B cell (primary cell): ENCODE results near the gene STIMATE. TPM values are rescaled to one million over a fixed set of nuclear protein-coding genes. Genes with fewer than 3 reads are reported as not detected.
A peak's percentile ranks its signal among the peaks of the same experiment; 100 is the strongest.

ENCODE experiments used
- ATAC-seq: fragments of 200-7000 bp; cut with Tn5 transposase; one replicate; pipeline ENCODE4 v1.10.0; 2021; ENCODE audit warnings: low read depth, mild to moderate bottlenecking, moderate number of reproducible peaks, moderate library complexity
- CTCF ChIA-PET: fragments of 350-600 bp; sonication (Branson Sonifier 250); formaldehyde crosslinking; loops from one replicate; lab custom pipeline; 2021; ENCODE audit warnings: antibody characterized with exemption, inconsistent platforms; lab: Charles Lee
- POLR2A ChIA-PET: fragments of 350-600 bp; sonication (Branson Sonifier 250); formaldehyde crosslinking; loops from one replicate; lab custom pipeline; 2021; ENCODE audit warnings: antibody characterized with exemption; lab: Charles Lee
- DNase-seq: peaks from one replicate; pipeline ENCODE4 v3.0.0; 2013
- H2AFZ ChIP-seq: 2 replicates; pipeline ENCODE4 v1.6.1; 2012; ENCODE audit warnings: mild to moderate bottlenecking, low read depth, low read length; ENCODE audit not compliant: insufficient read depth, poor library complexity, severe bottlenecking
- H3K27ac ChIP-seq, 2 donors: 1 replicate in 1 of 2; 2 replicates in 1 of 2; pipeline ENCODE4 v1.5.1; 2012 to 2013; ENCODE audit warnings: low read length in 2 of 2, mild to moderate bottlenecking in 2 of 2, moderate library complexity in 1 of 2
- H3K27me3 ChIP-seq, 4 experiments: fragments of 200-600 bp in 1 of 4; sonication (generic) in 1 of 4; replicated peaks in 1 of 4; 1 replicate in 2 of 4; 2 replicates in 2 of 4; pipeline versions ENCODE4 v1.6.1 to v1.7.0; 2013 to 2016; ENCODE audit warnings: low read length in 3 of 4, mild to moderate bottlenecking in 2 of 4, mixed read lengths in 1 of 4, moderate library complexity in 1 of 4; ENCODE audit not compliant: insufficient read depth in 4 of 4, control insufficient read depth in 3 of 4; ENCODE audit errors: control extremely low read depth in 1 of 4
- H3K36me3 ChIP-seq, 2 experiments: replicated peaks in 1 of 2; 1 replicate in 1 of 2; 2 replicates in 1 of 2; pipeline versions ENCODE4 v1.6.1 to v1.7.1; 2013; ENCODE audit warnings: low read length in 1 of 2; ENCODE audit not compliant: insufficient read depth in 2 of 2, control insufficient read depth in 1 of 2; ENCODE audit errors: control extremely low read depth in 1 of 2, extremely low read depth in 1 of 2
- H3K4me1 ChIP-seq, 2 donors: fragments of 200-600 bp in 1 of 2; sonication (generic) in 1 of 2; 1 replicate in 1 of 2; 2 replicates in 1 of 2; pipeline versions ENCODE4 v1.5.1 to v1.6.1; 2013 to 2017; ENCODE audit warnings: low read length in 2 of 2; ENCODE audit not compliant: control insufficient read depth in 2 of 2, insufficient read depth in 2 of 2
- H3K4me2 ChIP-seq: replicated peaks from 2 replicates; pipeline ENCODE3; 2012; ENCODE audit warnings: mild to moderate bottlenecking, low read depth, low read length; ENCODE audit not compliant: poor library complexity, severe bottlenecking
- H3K4me3 ChIP-seq, 5 experiments: fragments of 200-600 bp in 1 of 5; sonication (generic) in 1 of 5; 1 replicate in 3 of 5; 2 replicates in 2 of 5; pipeline versions ENCODE4 v1.5.1 to v1.7.0; 2011 to 2016; ENCODE audit warnings: low read length in 4 of 5, mild to moderate bottlenecking in 4 of 5, low read depth in 2 of 5, control low read depth in 1 of 5, moderate library complexity in 1 of 5; ENCODE audit not compliant: insufficient read depth in 1 of 5; ENCODE audit errors: control extremely low read depth in 1 of 5, extremely low read depth in 1 of 5
- H3K79me2 ChIP-seq: fragments of 200-600 bp; sonication (generic); one replicate; pipeline ENCODE4 v1.6.0; 2016; ENCODE audit warnings: low read length; ENCODE audit not compliant: control insufficient read depth, insufficient read depth
- H3K9ac ChIP-seq: fragments of 200-600 bp; sonication (generic); 2 replicates; pipeline ENCODE4 v1.6.1; 2017; ENCODE audit warnings: mild to moderate bottlenecking, low read length, moderate library complexity
- H3K9me3 ChIP-seq, 3 donors: one replicate each; pipeline versions ENCODE4 v1.6.1 to v1.7.1; 2013; ENCODE audit warnings: low read length in 2 of 3; ENCODE audit not compliant: control insufficient read depth in 2 of 3, insufficient read depth in 1 of 3; ENCODE audit errors: control extremely low read depth in 1 of 3
- H4K20me1 ChIP-seq: 2 replicates; pipeline ENCODE4 v1.6.0; 2012; ENCODE audit warnings: mild to moderate bottlenecking, low read length; ENCODE audit not compliant: insufficient read depth, control insufficient read depth, poor library complexity, severe bottlenecking
- H3K27ac Mint-ChIP-seq: one replicate; pipeline ENCODE4 v1.8.0; 2021; ENCODE audit warnings: mixed read lengths
- H3K27me3 Mint-ChIP-seq: one replicate; pipeline ENCODE4 v1.8.0; 2021; ENCODE audit warnings: mixed read lengths
- H3K4me1 Mint-ChIP-seq: one replicate; pipeline ENCODE4 v1.8.0; 2021; ENCODE audit warnings: mixed read lengths
- H3K4me3 Mint-ChIP-seq: one replicate; pipeline ENCODE4 v1.8.0; 2021; ENCODE audit warnings: mixed read lengths
- H3K9me3 Mint-ChIP-seq: one replicate; pipeline ENCODE4 v1.8.0; 2022; ENCODE audit warnings: mixed read lengths; ENCODE audit not compliant: insufficient read depth
- EZH2 ChIP-seq: IDR thresholded peaks from 2 replicates; pipeline ENCODE4 v1.6.1; 2012; ENCODE audit warnings: borderline replicate concordance, low read depth, mild to moderate bottlenecking, moderate library complexity, low read length; ENCODE audit not compliant: insufficient read depth, poor library complexity, severe bottlenecking
- WGBS: methylation state at CpG from one replicate; pipeline ENCODE4 v1.1.5; 2013; ENCODE audit warnings: missing lambda C conversion rate; ENCODE audit not compliant: insufficient coverage; 5-methylcytosine and 5-hydroxymethylcytosine counted together
- intact Hi-C: fragments of 100-400 bp; cut with micrococcal nuclease; formaldehyde crosslinking; loops from one replicate; pipeline ENCODE4 v1.10.0; 2022
- polyA plus RNA-seq: library from polyadenylated mRNA; depleted of rRNA; stranded (reverse); fragments of >200 nt; gene quantifications from 2 replicates; pipeline ENCODE4 v1.2.3, GENCODE V29; 2012
- total RNA-seq, 2 donors: library from RNA; stranded (reverse); fragments of 120-200 nt in 1 of 2; gene quantifications; 1 replicate in 1 of 2; 2 replicates in 1 of 2; pipeline versions ENCODE4 v1.2.3 to v1.2.4, GENCODE V29; 2013 to 2022
- TF ChIP-seq, protein P1 (sequence below): fragments of 200-600 bp; IDR thresholded peaks from one replicate; pipeline ENCODE4 v1.8.0; 2022; ENCODE audit warnings: antibody characterized with exemption, mild to moderate bottlenecking

Gene STIMATE
- total and polyA plus RNA-seq, 2 donors (not counting 1 experiment from before 2014, with no cell fraction given): 24.6 to 38.4 TPM

DNA sequence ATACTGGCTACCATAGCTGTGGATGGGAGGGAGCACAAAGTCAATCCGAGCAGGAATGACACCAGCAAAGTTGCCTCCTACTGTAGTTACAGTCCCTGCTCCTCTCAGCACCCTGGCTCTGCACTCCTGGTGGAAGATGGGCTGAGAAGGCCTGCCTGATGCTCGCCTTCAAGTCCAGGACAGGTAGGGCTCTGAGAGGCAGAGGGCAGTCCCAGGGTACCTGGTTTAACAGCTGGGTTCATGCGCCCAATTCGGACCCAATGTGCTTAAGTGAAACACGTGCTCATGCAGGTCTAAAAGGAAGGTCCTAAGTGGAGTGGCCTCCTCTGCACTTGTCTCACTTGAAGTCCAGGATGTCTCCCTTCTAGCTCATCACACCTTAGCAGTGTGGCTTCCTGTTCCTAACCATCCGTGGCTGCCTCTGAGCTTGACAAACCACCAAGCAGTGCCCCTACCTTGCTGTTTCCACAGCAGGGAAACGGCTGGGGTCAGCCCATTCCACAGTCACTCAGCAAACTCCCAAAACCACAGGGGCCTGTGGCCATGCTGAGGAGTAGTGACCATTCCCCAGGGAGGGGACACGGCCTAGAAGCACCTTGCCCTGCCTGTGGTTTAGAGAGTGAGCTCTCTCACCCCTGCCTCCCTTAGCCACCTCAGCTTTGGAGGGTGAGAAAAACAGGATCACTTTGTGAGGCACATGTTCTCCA lies 58.6 kb downstream of the STIMATE start:
- Histone ChIP-seq H3K9me3 (no peaks in the 10 kb centered on the region), H2AFZ (no peak overlapping the region), H3K9ac (no peak overlapping the region), H3K27me3 (no peaks in the 10 kb centered on the region), H3K4me1 (no peaks in the 10 kb centered on the region), H3K27ac (no peak overlapping the region), H3K4me2 (no peak overlapping the region), H3K79me2 (no peaks in the 10 kb centered on the region), H3K4me3 (no peak overlapping the region), H3K36me3 (peaks cover 0 to 42% of the 10 kb centered on the region in 2 experiments), H4K20me1 (no peaks in the 10 kb centered on the region)
- intact Hi-C loops: no loop called here
- WGBS: 73% methylated on average over 8 of the region's 8 CpGs
- no peak overlapping the region for H3K4me3 Mint-ChIP-seq
- H3K27ac Mint-ChIP-seq: peak overlapping the region; percentile 26
- ChIA-PET CTCF (interaction anchor here (0.6 to 1.6 kb wide), 3 partner anchors 10 to 698 kb away, joined by 3 to 4 read pairs (median 3); no protein-coding TSS in a partner anchor), POLR2A (no interaction called here)
- no peaks in the 10 kb centered on the region for H3K9me3 Mint-ChIP-seq
- DNase-seq (no peak), ATAC-seq (no peak)
- TF ChIP-seq, protein P1, sequence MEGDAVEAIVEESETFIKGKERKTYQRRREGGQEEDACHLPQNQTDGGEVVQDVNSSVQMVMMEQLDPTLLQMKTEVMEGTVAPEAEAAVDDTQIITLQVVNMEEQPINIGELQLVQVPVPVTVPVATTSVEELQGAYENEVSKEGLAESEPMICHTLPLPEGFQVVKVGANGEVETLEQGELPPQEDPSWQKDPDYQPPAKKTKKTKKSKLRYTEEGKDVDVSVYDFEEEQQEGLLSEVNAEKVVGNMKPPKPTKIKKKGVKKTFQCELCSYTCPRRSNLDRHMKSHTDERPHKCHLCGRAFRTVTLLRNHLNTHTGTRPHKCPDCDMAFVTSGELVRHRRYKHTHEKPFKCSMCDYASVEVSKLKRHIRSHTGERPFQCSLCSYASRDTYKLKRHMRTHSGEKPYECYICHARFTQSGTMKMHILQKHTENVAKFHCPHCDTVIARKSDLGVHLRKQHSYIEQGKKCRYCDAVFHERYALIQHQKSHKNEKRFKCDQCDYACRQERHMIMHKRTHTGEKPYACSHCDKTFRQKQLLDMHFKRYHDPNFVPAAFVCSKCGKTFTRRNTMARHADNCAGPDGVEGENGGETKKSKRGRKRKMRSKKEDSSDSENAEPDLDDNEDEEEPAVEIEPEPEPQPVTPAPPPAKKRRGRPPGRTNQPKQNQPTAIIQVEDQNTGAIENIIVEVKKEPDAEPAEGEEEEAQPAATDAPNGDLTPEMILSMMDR: no peak
- TF ChIP-seq EZH2: no peak
- H3K27me3 Mint-ChIP-seq: no peaks in the 10 kb centered on the region
- H3K4me1 Mint-ChIP-seq: no peaks in the 10 kb centered on the region

DNA sequence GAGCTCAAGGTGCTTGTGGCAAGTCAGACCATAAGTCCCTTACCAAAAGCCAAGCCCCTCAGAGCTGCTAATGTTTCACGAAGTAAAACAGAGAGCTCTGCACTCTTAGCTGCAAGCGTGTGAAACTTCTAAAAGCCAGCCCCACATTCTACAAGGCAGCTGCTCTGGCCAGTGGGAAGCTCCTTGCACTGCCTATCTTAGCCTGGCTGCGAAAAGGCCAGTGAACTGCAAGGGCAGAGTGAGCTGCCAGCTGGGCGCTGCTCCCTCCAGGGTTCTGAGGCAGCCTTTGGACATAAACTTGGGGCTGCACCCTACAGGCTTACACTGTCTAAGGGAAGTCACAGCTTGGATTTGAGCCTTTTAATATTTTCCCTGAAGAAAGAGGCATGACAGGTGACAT lies 60.4 kb downstream of the STIMATE start:
- Histone ChIP-seq H3K9ac (no peak overlapping the region), H3K27me3 (no peaks in the 10 kb centered on the region), H3K27ac (no peak overlapping the region), H2AFZ (no peak overlapping the region), H3K4me2 (no peak overlapping the region), H3K36me3 (peaks cover 0 to 29% of the 10 kb centered on the region in 2 experiments), H3K79me2 (no peaks in the 10 kb centered on the region), H3K9me3 (no peaks in the 10 kb centered on the region), H4K20me1 (no peaks in the 10 kb centered on the region), H3K4me3 (no peak overlapping the region), H3K4me1 (no peaks in the 10 kb centered on the region)
- Mint-ChIP-seq H3K27ac (no peak overlapping the region), H3K27me3 (no peaks in the 10 kb centered on the region), H3K4me1 (no peaks in the 10 kb centered on the region), H3K9me3 (no peaks in the 10 kb centered on the region), H3K4me3 (no peak overlapping the region)
- no peak for TF ChIP-seq EZH2
- TF ChIP-seq, protein P1: no peak
- DNase-seq (no peak), ATAC-seq (no peak)
- ChIA-PET POLR2A (no interaction called here), CTCF (interaction anchor here (1.0 kb wide), 1 partner anchor 100 kb away, joined by 5 read pairs; no protein-coding TSS in a partner anchor)
- intact Hi-C loops: no loop called here
- WGBS: 94% methylated on average over 4 of the region's 4 CpGs
